K562 (cell line): ENCODE results near the gene CCDC7. TPM values are rescaled to one million over a fixed set of nuclear protein-coding genes. Genes with fewer than 3 reads are reported as not detected.

ENCODE experiments used
- ATAC-seq: fragments of 200-7000 bp; cut with Tn5 transposase; 3 replicates; pipeline ENCODE4 v1.9.1; 2020; ENCODE audit warnings: moderate library complexity
- BruUV-seq: library from RNA; stranded (reverse); fragments of 400-500 nt; replicated peaks from 2 replicates; lab custom pipeline; 2021; lab: Mats Ljungman, UMichigan
- CTCF ChIA-PET: fragments of 300-600 bp; formaldehyde crosslinking; extraction: SDS; loops from one replicate; lab custom pipeline; 2021; ENCODE audit warnings: low intra/inter-chr PET ratio; lab: Yijun Ruan, JAX
- POLR2A ChIA-PET: fragments of 300-600, 350-650 bp; sonication (Branson Sonifier 250); formaldehyde crosslinking; extraction: SDS; loops from one replicate; lab custom pipeline; 2021; ENCODE audit warnings: antibody characterized with exemption, inconsistent platforms; lab: Yijun Ruan, JAX
- DNase-seq, 4 experiments: peaks; one replicate each; pipeline versions ENCODE4 v3.0.0 to v3.0.0-alpha.2; 2011 to 2018; ENCODE audit warnings: low spot score in 3 of 4, mixed read lengths in 3 of 4; ENCODE audit errors: extremely low read depth in 1 of 4
- FAIRE-seq: peaks from 2 replicates; lab custom pipeline; 2011; peaks lifted over from hg19 to GRCh38; lab: Jason Lieb, UNC
- H2AFZ ChIP-seq: 2 replicates; pipeline ENCODE4 v1.6.0; 2011; ENCODE audit warnings: low read depth, low read length, control low read depth, inconsistent platforms
- H3K27ac ChIP-seq: fragments of 200-600 bp; 3 replicates; pipeline ENCODE4 v1.8.0; 2011; ENCODE audit warnings: low read depth, mild to moderate bottlenecking, control low read depth, inconsistent platforms, low read length, moderate library complexity, mixed read lengths; ENCODE audit errors: extremely low read depth
- H3K27me3 ChIP-seq, 2 experiments: fragments of 300-600 bp in 1 of 2; 2 replicates in 1 of 2; 3 replicates in 1 of 2; pipeline versions ENCODE4 v1.6.0 to v1.8.0; 2011; ENCODE audit warnings: inconsistent platforms in 2 of 2, low read length in 2 of 2, mild to moderate bottlenecking in 1 of 2, mixed read lengths in 1 of 2, moderate library complexity in 1 of 2; ENCODE audit not compliant: control insufficient read depth in 2 of 2, insufficient read depth in 2 of 2
- H3K36me3 ChIP-seq: fragments of 300-600 bp; 3 replicates; pipeline ENCODE4 v1.8.0; 2011; ENCODE audit warnings: mild to moderate bottlenecking, low read length, inconsistent platforms; ENCODE audit not compliant: control insufficient read depth, insufficient read depth
- H3K4me1 ChIP-seq, 2 experiments: fragments of 200-600 bp in 1 of 2; replicated peaks in 1 of 2; 2 replicates in 1 of 2; 3 replicates in 1 of 2; pipeline versions ENCODE4 v1.5.1 to v1.8.0; 2011; ENCODE audit warnings: inconsistent platforms in 2 of 2, low read length in 2 of 2, mild to moderate bottlenecking in 1 of 2, mixed read lengths in 1 of 2, moderate library complexity in 1 of 2; ENCODE audit not compliant: control insufficient read depth in 2 of 2, insufficient read depth in 2 of 2
- H3K4me2 ChIP-seq: 2 replicates; pipeline ENCODE4 v1.6.1; 2011; ENCODE audit warnings: low read length, control low read depth, inconsistent platforms, mixed read lengths; ENCODE audit not compliant: insufficient read depth
- H3K4me3 ChIP-seq: fragments of 200-600 bp; sonication (generic), shearing (Covaris generic); 2 replicates; pipeline ENCODE4 v1.5.1; 2016; ENCODE audit warnings: control low read depth, inconsistent platforms
- H3K79me2 ChIP-seq: fragments of 200-600 bp; 3 replicates; pipeline ENCODE4 v1.8.0; 2011; ENCODE audit warnings: low read length, inconsistent platforms; ENCODE audit not compliant: control insufficient read depth, insufficient read depth
- H3K9ac ChIP-seq, 2 experiments: 2 replicates each; pipeline versions ENCODE4 v1.6.0 to v1.6.1; 2011; ENCODE audit warnings: low read depth in 2 of 2, low read length in 2 of 2, control low read depth in 1 of 2, inconsistent platforms in 1 of 2, mild to moderate bottlenecking in 1 of 2, mixed read lengths in 1 of 2; ENCODE audit not compliant: insufficient read depth in 1 of 2
- H3K9me1 ChIP-seq: one replicate; pipeline ENCODE4 v1.6.0; 2011; ENCODE audit warnings: inconsistent platforms, mild to moderate bottlenecking, low read length, moderate library complexity; ENCODE audit not compliant: control insufficient read depth, insufficient read depth
- H3K9me3 ChIP-seq: replicated peaks from 2 replicates; pipeline ENCODE4 v1.5.1; 2011; ENCODE audit warnings: low read depth, low read length, inconsistent platforms; ENCODE audit not compliant: control insufficient read depth, insufficient read depth
- H4K20me1 ChIP-seq: replicated peaks from 2 replicates; pipeline ENCODE4 v1.6.1; 2011; ENCODE audit warnings: low read length, inconsistent platforms, mixed read lengths; ENCODE audit not compliant: control insufficient read depth, insufficient read depth
- RNF219 ChIP-seq: fragments of 250-450 bp; sonication (Bioruptor Pico); IDR thresholded peaks from 2 replicates; pipeline ENCODE4 v1.5.0; 2022; ENCODE audit warnings: mild to moderate bottlenecking
- ZNF318 ChIP-seq, 2 experiments: fragments of 450-650 bp; IDR thresholded peaks; 2 replicates each; pipeline ENCODE4 v1.6.1; 2016; ENCODE audit warnings: mild to moderate bottlenecking in 2 of 2, borderline replicate concordance in 1 of 2, low read depth in 1 of 2, moderate library complexity in 1 of 2
- in situ Hi-C: fragments of 300-500 bp; cut with MboI; formaldehyde crosslinking; loops from 4 replicates; pipeline ENCODE4 v1.15.0; 2018; ENCODE audit warnings: inconsistent platforms, mixed read lengths
- intact Hi-C: fragments of 100-400 bp; cut with micrococcal nuclease; formaldehyde crosslinking; loops from 2 replicates; pipeline ENCODE4 v1.14.2; 2022
- polyA plus RNA-seq, 8 experiments: library from polyadenylated mRNA; depleted of rRNA in 4 of 8; stranded (reverse) in 5 of 8; unstranded in 3 of 8; fragments of >200 nt; fragmentation: Nextera tagmentation in 2 of 8; fragmentation: Illumina TruSeq in 1 of 8; extraction: Ambion mirVana in 2 of 8; extraction: Trizol in 1 of 8; gene quantifications; 2 replicates each; pipeline versions ENCODE4 v1.2.1 to v1.2.3, GENCODE V29; 2011 to 2014; ENCODE audit warnings: inconsistent platforms in 1 of 8, missing spikeins in 1 of 8
- total RNA-seq, 7 experiments: library from RNA; depleted of rRNA in 6 of 7; stranded (reverse); fragments of >200 nt in 6 of 7; fragmentation: Illumina TruSeq in 2 of 7; extraction: Trizol in 2 of 7; gene quantifications; 2 replicates each; pipeline versions ENCODE4 v1.2.1 to v1.2.3, GENCODE V29; 2011 to 2021; ENCODE audit warnings: low replicate concordance in 1 of 7

CCDC7 gene
- total and polyA plus RNA-seq, 9 of the 15 experiments (the other 6 are each of a cell fraction or from before 2014, with no cell fraction given) = 1.5 to 6.6 (median 2.7) TPM

GRCh38 chr10:32618482-32618881 is 172.5 kb downstream of the CCDC7 start:
- H3K4me3 ChIP-seq = no peak overlapping the region
- no peaks in the 10 kb centered on the region for H3K9me1 ChIP-seq
- ChIA-PET POLR2A (no interaction called here), CTCF (no interaction called here)
- H3K4me2 ChIP-seq = no peak overlapping the region
- no peaks in the 10 kb centered on the region for H4K20me1 ChIP-seq
- H3K4me1 ChIP-seq = no peaks in the 10 kb centered on the region
- H2AFZ ChIP-seq = no peak overlapping the region
- H3K27me3 ChIP-seq = no peaks in the 10 kb centered on the region
- FAIRE-seq = no peak
- H3K27ac ChIP-seq = no peak overlapping the region
- H3K36me3 ChIP-seq = no peaks in the 10 kb centered on the region
- no peak for ATAC-seq
- DNase-seq = no peak
- H3K9me3 ChIP-seq = no peaks in the 10 kb centered on the region
- TF ChIP-seq RNF219 (CRISPR knock-in tag) = no peak
- no peak for TF ChIP-seq ZNF318 (IDR thresholded peaks at IDR 0.05; ENCODE audit: borderline replicate concordance in 1 of 2, low read depth in 1 of 2)
- intact Hi-C loops (no loop called here), in situ Hi-C loops (no loop called here)
- no peaks in the 10 kb centered on the region for H3K79me2 ChIP-seq
- BruUV-seq = no TSS peak
- H3K9ac ChIP-seq = no peak overlapping the region
